PC-3 (cell line): Measurements from ENCODE around the gene MRPL39. TPM values are rescaled to one million over a fixed set of nuclear protein-coding genes. Genes with fewer than 3 reads are reported as not detected.

Experiments used
- ATAC-seq: fragments of 200-7000 bp; cut with Tn5 transposase; 2 replicates; pipeline ENCODE4 v1.9.1; 2020; ENCODE audit warnings: mild to moderate bottlenecking, moderate library complexity
- BruUV-seq: library from RNA; stranded (reverse); fragments of 400-500 nt; replicated peaks from 2 replicates; lab custom pipeline; 2021; lab: Mats Ljungman, UMichigan
- CTCF ChIA-PET: fragments of 300-600 bp; sonication (Branson Sonifier 250); formaldehyde crosslinking; loops from one replicate; lab custom pipeline; 2022; ENCODE audit warnings: antibody characterized with exemption; lab: Charles Lee
- POLR2A ChIA-PET: fragments of 300-600 bp; sonication (Branson Sonifier 250); formaldehyde crosslinking; loops from one replicate; lab custom pipeline; 2022; ENCODE audit warnings: antibody characterized with exemption; ENCODE audit not compliant: unreplicated experiment; lab: Charles Lee
- DNase-seq: peaks from one replicate; pipeline ENCODE4 v3.0.0-alpha.2; 2015
- H2AFZ ChIP-seq: fragments of 300-600 bp; sonication (generic); 2 replicates; pipeline ENCODE4 v1.6.0; 2016; ENCODE audit warnings: antibody characterized with exemption, low read length
- H3F3A ChIP-seq: fragments of 300-600 bp; sonication (generic); one replicate; pipeline ENCODE4 v1.6.0; 2017; ENCODE audit warnings: antibody characterized with exemption, low read length, control low read depth, mild to moderate bottlenecking; ENCODE audit not compliant: unreplicated experiment
- H3K27ac ChIP-seq: fragments of 300-600 bp; sonication (generic); 2 replicates; pipeline ENCODE4 v1.5.1; 2016; ENCODE audit warnings: mild to moderate bottlenecking, low read length
- H3K27me3 ChIP-seq: fragments of 300-600 bp; sonication (generic); 2 replicates; pipeline ENCODE4 v1.6.1; 2016; ENCODE audit warnings: low read length, mixed read lengths
- H3K36me3 ChIP-seq: fragments of 300-600 bp; sonication (generic); 2 replicates; pipeline ENCODE4 v1.6.1; 2016; ENCODE audit warnings: low read depth, mixed run types, low read length, mixed read lengths
- H3K4me1 ChIP-seq: fragments of 300-600 bp; sonication (generic); 2 replicates; pipeline ENCODE4 v1.5.1; 2016; ENCODE audit warnings: low read length; ENCODE audit not compliant: insufficient read depth
- H3K4me2 ChIP-seq: fragments of 300-600 bp; sonication (generic); 2 replicates; pipeline ENCODE4 v1.6.0; 2016; ENCODE audit warnings: low read length
- H3K4me3 ChIP-seq: fragments of 300-600 bp; sonication (generic); 2 replicates; pipeline ENCODE4 v1.5.1; 2016; ENCODE audit warnings: mild to moderate bottlenecking, low read length, mixed read lengths
- H3K79me2 ChIP-seq: fragments of 300-600 bp; sonication (generic); 2 replicates; pipeline ENCODE4 v1.6.1; 2017; ENCODE audit warnings: low read length, mixed read lengths
- H3K9ac ChIP-seq: fragments of 300-600 bp; sonication (generic); 2 replicates; pipeline ENCODE4 v1.6.0; 2016; ENCODE audit warnings: mild to moderate bottlenecking, low read length
- H3K9me2 ChIP-seq: fragments of 300-600 bp; sonication (generic); replicated peaks from 2 replicates; pipeline ENCODE4 v1.6.1; 2016; ENCODE audit warnings: mixed run types, low read length, mixed read lengths
- H3K9me3 ChIP-seq: fragments of 300-600 bp; sonication (generic); 2 replicates; pipeline ENCODE4 v1.6.1; 2016; ENCODE audit warnings: low read length, mixed read lengths
- H4K20me1 ChIP-seq: fragments of 300-600 bp; sonication (generic); 2 replicates; pipeline ENCODE4 v1.6.1; 2016; ENCODE audit warnings: low read length, mixed read lengths
- CTCF ChIP-seq: fragments of 300-600 bp; sonication (generic); conservative IDR thresholded peaks from 2 replicates; pipeline ENCODE4 v1.5.1; 2017; ENCODE audit warnings: antibody characterized with exemption, low read depth, mild to moderate bottlenecking, low read length
- EZH2 ChIP-seq: fragments of 300-600 bp; sonication (generic); IDR thresholded peaks from one replicate; pipeline ENCODE4 v1.6.1; 2017; ENCODE audit warnings: antibody characterized with exemption, mild to moderate bottlenecking, low read length; ENCODE audit not compliant: unreplicated experiment
- EZH2phosphoT487 ChIP-seq: fragments of 300-600 bp; sonication (generic); IDR thresholded peaks from 2 replicates; pipeline ENCODE4 v1.6.1; 2018; ENCODE audit warnings: mild to moderate bottlenecking, antibody characterized with exemption, low read length, borderline replicate concordance
- intact Hi-C: fragments of 100-400 bp; cut with micrococcal nuclease; formaldehyde crosslinking; loops from 2 replicates; pipeline ENCODE4 v1.9.0; 2023
- total RNA-seq: library from RNA; depleted of rRNA; stranded (reverse); fragments of >200 nt; gene quantifications from 2 replicates; pipeline ENCODE4 v1.2.3, GENCODE V29; 2014

Gene MRPL39
- total RNA-seq, 1 experiment from 2014 or later: 107 TPM

GRCh38 chr21:25584833-25585676, 22.2 kb downstream of the MRPL39 start:
- TF ChIP-seq EZH2: no peak
- TF ChIP-seq EZH2phosphoT487: no peak
- peaks cover 29% of the 10 kb centered on the region for H3K36me3 ChIP-seq
- ATAC-seq (no peak), DNase-seq (no peak)
- H4K20me1 ChIP-seq: no peaks in the 10 kb centered on the region
- no peak overlapping the region for H3K4me3 ChIP-seq
- no peak overlapping the region for H3K9ac ChIP-seq
- no peaks in the 10 kb centered on the region for H3K4me1 ChIP-seq
- H3K27ac ChIP-seq: no peak overlapping the region
- no peaks in the 10 kb centered on the region for H3F3A ChIP-seq
- intact Hi-C loops: no loop called here
- H3K4me2 ChIP-seq: no peak overlapping the region
- no peaks in the 10 kb centered on the region for H3K9me2 ChIP-seq
- H3K27me3 ChIP-seq: no peaks in the 10 kb centered on the region
- H3K79me2 ChIP-seq: no peaks in the 10 kb centered on the region
- CTCF ChIA-PET: no interaction called here
- H2AFZ ChIP-seq: no peak overlapping the region
- no TSS peak for BruUV-seq
- POLR2A ChIA-PET: no interaction called here
- H3K9me3 ChIP-seq: no peaks in the 10 kb centered on the region

- DNase-seq: no peak
- no peaks in the 10 kb centered on the region for H3K4me1 ChIP-seq
- no peak for ATAC-seq
- no peak overlapping the region for H2AFZ ChIP-seq
- CTCF ChIA-PET: no interaction called here
- no peaks in the 10 kb centered on the region for H3K9me3 ChIP-seq
- POLR2A ChIA-PET: no interaction called here
- no peak for TF ChIP-seq EZH2
- TF ChIP-seq CTCF: no peak
- TF ChIP-seq EZH2phosphoT487: no peak
- H3F3A ChIP-seq: no peaks in the 10 kb centered on the region
- no peaks in the 10 kb centered on the region for H3K27me3 ChIP-seq
- H3K36me3 ChIP-seq: peaks cover 29% of the 10 kb centered on the region
- no peaks in the 10 kb centered on the region for H3K9me2 ChIP-seq
- no peaks in the 10 kb centered on the region for H4K20me1 ChIP-seq
- intact Hi-C loops: no loop called here
- H3K27ac ChIP-seq: no peak overlapping the region
- H3K4me2 ChIP-seq: no peak overlapping the region
- H3K9ac ChIP-seq: no peak overlapping the region
- H3K79me2 ChIP-seq: no peaks in the 10 kb centered on the region
- no peak overlapping the region for H3K4me3 ChIP-seq
- no TSS peak for BruUV-seq
Measured at GRCh38 chr21:25583370-25584130, 23.7 kb downstream of the MRPL39 start.

GRCh38 chr21:25582888-25583287, 24.4 kb downstream of the MRPL39 start:
- Histone ChIP-seq H3K27me3 (no peaks in the 10 kb centered on the region), H3K9me2 (no peaks in the 10 kb centered on the region), H3F3A (no peaks in the 10 kb centered on the region), H3K9me3 (no peaks in the 10 kb centered on the region), H3K27ac (no peak overlapping the region), H4K20me1 (no peaks in the 10 kb centered on the region), H3K9ac (no peak overlapping the region), H3K4me2 (no peak overlapping the region), H3K79me2 (no peaks in the 10 kb centered on the region), H2AFZ (no peak overlapping the region), H3K4me1 (peaks cover 4% of the 10 kb centered on the region; the same call in 1 of the 2 replicates), H3K4me3 (no peak overlapping the region), H3K36me3 (peaks cover 27% of the 10 kb centered on the region)
- POLR2A ChIA-PET: no interaction called here
- BruUV-seq: no TSS peak
- intact Hi-C loops: no loop called here
- DNase-seq (no peak), ATAC-seq (no peak)
- TF ChIP-seq EZH2: no peak
- no peak for TF ChIP-seq CTCF
- no peak for TF ChIP-seq EZH2phosphoT487
- CTCF ChIA-PET: no interaction called here
